Left ventricle myocardium inferior (tissue), 1 donor: Measurements from ENCODE around the gene APOC1. TPM values are rescaled to one million over a fixed set of nuclear protein-coding genes. Genes with fewer than 3 reads are reported as not detected.

Source experiments
- DNase-seq: peaks from one replicate; pipeline ENCODE4 v3.0.0-alpha.2; 2020
- H3K27ac ChIP-seq: fragments of 200-600 bp; replicated peaks from 2 replicates; pipeline ENCODE4 v1.8.0; 2021
- H3K27me3 ChIP-seq: fragments of 200-600 bp; 2 replicates; pipeline ENCODE4 v1.8.0; 2021; ENCODE audit warnings: low read depth
- H3K36me3 ChIP-seq: fragments of 200-600 bp; 2 replicates; pipeline ENCODE4 v1.8.0; 2021
- H3K4me1 ChIP-seq: fragments of 200-600 bp; 2 replicates; pipeline ENCODE4 v1.8.0; 2021
- H3K4me3 ChIP-seq: fragments of 200-600 bp; 2 replicates; pipeline ENCODE4 v1.8.0; 2021; ENCODE audit warnings: mild to moderate bottlenecking, moderate library complexity
- H3K9me3 ChIP-seq: fragments of 200-600 bp; replicated peaks from 2 replicates; pipeline ENCODE4 v1.8.0; 2021
- intact Hi-C: fragments of 100-400 bp; cut with micrococcal nuclease; formaldehyde crosslinking; loops from one replicate; pipeline ENCODE4 v1.11.0; 2022
- total RNA-seq: library from RNA; stranded (reverse); fragmentation: NEBNext Ultra II Directional; extraction: Animal tissue kit (Norgen Biotek cat#: 25700); gene quantifications from one replicate; pipeline ENCODE4 v1.2.1, GENCODE V29; 2021
- TF ChIP-seq, protein P1 (sequence below): fragments of 200-600 bp; IDR thresholded peaks from 2 replicates; pipeline ENCODE4 v1.8.0; 2021; ENCODE audit warnings: antibody characterized with exemption, mild to moderate bottlenecking, borderline replicate concordance
- donor health status: DM: no; HTN: yes; CAD: no; lungs with severe emphysema.

APOC1 gene
- total RNA-seq, 1 donor from 2014 or later = 0.85 TPM

DNA sequence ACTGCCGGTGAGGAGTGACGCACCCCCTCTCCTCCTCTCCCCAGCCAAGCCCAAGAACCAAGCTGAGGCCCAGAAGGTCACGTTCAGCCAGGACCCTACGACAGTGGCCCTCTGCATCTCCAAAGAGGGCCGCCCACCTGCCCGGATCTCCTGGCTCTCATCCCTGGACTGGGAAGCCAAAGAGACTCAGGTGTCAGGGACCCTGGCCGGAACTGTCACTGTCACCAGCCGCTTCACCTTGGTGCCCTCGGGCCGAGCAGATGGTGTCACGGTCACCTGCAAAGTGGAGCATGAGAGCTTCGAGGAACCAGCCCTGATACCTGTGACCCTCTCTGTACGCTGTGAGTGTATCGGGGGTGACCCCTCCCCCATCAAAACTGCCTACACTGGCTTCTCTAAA lies 42.6 kb upstream of the APOC1 start:
- no peak for DNase-seq
- Histone ChIP-seq H3K36me3 (peaks cover 70% of the 10 kb centered on the region), H3K9me3 (no peaks in the 10 kb centered on the region), H3K27me3 (no peaks in the 10 kb centered on the region), H3K4me3 (no peak overlapping the region), H3K4me1 (peaks cover 77% of the 10 kb centered on the region), H3K27ac (peak overlapping the region; percentile 82)
- intact Hi-C loops = no loop called here
- TF ChIP-seq, protein P1, sequence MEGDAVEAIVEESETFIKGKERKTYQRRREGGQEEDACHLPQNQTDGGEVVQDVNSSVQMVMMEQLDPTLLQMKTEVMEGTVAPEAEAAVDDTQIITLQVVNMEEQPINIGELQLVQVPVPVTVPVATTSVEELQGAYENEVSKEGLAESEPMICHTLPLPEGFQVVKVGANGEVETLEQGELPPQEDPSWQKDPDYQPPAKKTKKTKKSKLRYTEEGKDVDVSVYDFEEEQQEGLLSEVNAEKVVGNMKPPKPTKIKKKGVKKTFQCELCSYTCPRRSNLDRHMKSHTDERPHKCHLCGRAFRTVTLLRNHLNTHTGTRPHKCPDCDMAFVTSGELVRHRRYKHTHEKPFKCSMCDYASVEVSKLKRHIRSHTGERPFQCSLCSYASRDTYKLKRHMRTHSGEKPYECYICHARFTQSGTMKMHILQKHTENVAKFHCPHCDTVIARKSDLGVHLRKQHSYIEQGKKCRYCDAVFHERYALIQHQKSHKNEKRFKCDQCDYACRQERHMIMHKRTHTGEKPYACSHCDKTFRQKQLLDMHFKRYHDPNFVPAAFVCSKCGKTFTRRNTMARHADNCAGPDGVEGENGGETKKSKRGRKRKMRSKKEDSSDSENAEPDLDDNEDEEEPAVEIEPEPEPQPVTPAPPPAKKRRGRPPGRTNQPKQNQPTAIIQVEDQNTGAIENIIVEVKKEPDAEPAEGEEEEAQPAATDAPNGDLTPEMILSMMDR = no peak

- Histone ChIP-seq H3K4me3 (no peak overlapping the region), H3K36me3 (peaks cover 70% of the 10 kb centered on the region), H3K4me1 (peaks cover 73% of the 10 kb centered on the region), H3K27me3 (no peaks in the 10 kb centered on the region), H3K27ac (peak overlapping the region; percentile 31), H3K9me3 (no peaks in the 10 kb centered on the region)
- TF ChIP-seq, protein P1 = no peak
- no peak for DNase-seq
- intact Hi-C loops = no loop called here
These were observed 41.7 kb upstream of the APOC1 start for GRCh38 chr19:44872661-44873060.

- intact Hi-C loops = no loop called here
- DNase-seq = no peak
- Histone ChIP-seq H3K4me1 (peaks cover 63% of the 10 kb centered on the region), H3K36me3 (peaks cover 83% of the 10 kb centered on the region), H3K27ac (no peak overlapping the region), H3K4me3 (no peak overlapping the region), H3K9me3 (no peaks in the 10 kb centered on the region), H3K27me3 (no peaks in the 10 kb centered on the region)
- TF ChIP-seq, protein P1 = no peak
These were observed 40.1 kb upstream of the APOC1 start for GRCh38 chr19:44874317-44874716.

GRCh38 chr19:44875666-44876451 lies 38.5 kb upstream of the APOC1 start:
- Histone ChIP-seq H3K4me1 (peaks cover 53% of the 10 kb centered on the region), H3K27me3 (no peaks in the 10 kb centered on the region), H3K9me3 (no peaks in the 10 kb centered on the region), H3K4me3 (no peak overlapping the region), H3K36me3 (peaks cover 80% of the 10 kb centered on the region), H3K27ac (peak overlapping the region; percentile 72)
- no peak for DNase-seq
- TF ChIP-seq, protein P1 = no peak
- intact Hi-C loops = no loop called here

- intact Hi-C loops = no loop called here
- Histone ChIP-seq H3K4me3 (no peak overlapping the region), H3K27ac (no peak overlapping the region), H3K36me3 (peaks cover 70% of the 10 kb centered on the region), H3K9me3 (no peaks in the 10 kb centered on the region), H3K4me1 (peaks cover 41% of the 10 kb centered on the region), H3K27me3 (no peaks in the 10 kb centered on the region)
- TF ChIP-seq, protein P1 = no peak
- DNase-seq = no peak
These were observed 37.4 kb upstream of the APOC1 start for GRCh38 chr19:44876930-44877535.
